SK-N-SH treated with all-trans-retinoic acid at 6 μM for 48 hours (cell line): ENCODE measurements around the gene PPP1R10.

Experiments used
- ARNTL ChIP-seq: fragments of 450-650 bp; formaldehyde crosslinking; IDR thresholded peaks from 2 replicates; pipeline ENCODE4 v1.5.0; 2020; ENCODE audit warnings: low read depth, mild to moderate bottlenecking, moderate library complexity, borderline replicate concordance
- CSDC2 ChIP-seq: fragments of 250-450 bp; sonication (Bioruptor Pico); IDR thresholded peaks from 2 replicates; pipeline ENCODE4 v1.5.0; 2020; ENCODE audit warnings: mild to moderate bottlenecking, moderate library complexity
- CSRNP3 ChIP-seq: fragments of 250-450 bp; sonication (Bioruptor Pico); IDR thresholded peaks from 2 replicates; pipeline ENCODE4 v1.5.1; 2021; ENCODE audit warnings: mild to moderate bottlenecking, moderate library complexity
- GLIS3 ChIP-seq: fragments of 250-450 bp; sonication (Bioruptor Pico); IDR thresholded peaks from 2 replicates; pipeline ENCODE4 v1.5.0; 2020; ENCODE audit warnings: mild to moderate bottlenecking, moderate library complexity
- ISL1 ChIP-seq: fragments of 250-450 bp; sonication (Bioruptor Pico); IDR thresholded peaks from 2 replicates; pipeline ENCODE4 v2.1.2; 2022; ENCODE audit warnings: mild to moderate bottlenecking, moderate library complexity
- OSR1 ChIP-seq: fragments of 250-450 bp; sonication (Bioruptor Pico); IDR thresholded peaks from 2 replicates; pipeline ENCODE4 v1.8.0; 2022; ENCODE audit warnings: moderate library complexity, mild to moderate bottlenecking, inconsistent platforms
- PATZ1 ChIP-seq: fragments of 250-450 bp; sonication (Bioruptor Pico); IDR thresholded peaks from 2 replicates; pipeline ENCODE4 v1.8.0; 2020; ENCODE audit warnings: mild to moderate bottlenecking, moderate library complexity, borderline replicate concordance
- PPARA ChIP-seq: fragments of 250-450 bp; sonication (Bioruptor Pico); IDR thresholded peaks from 2 replicates; pipeline ENCODE4 v1.5.0; 2020; ENCODE audit warnings: mild to moderate bottlenecking, borderline replicate concordance
- TOX ChIP-seq: fragments of 250-450 bp; sonication (Bioruptor Pico); IDR thresholded peaks from 2 replicates; pipeline ENCODE4 v1.8.0; 2021; ENCODE audit warnings: mild to moderate bottlenecking, moderate library complexity, borderline replicate concordance
- ZFP3 ChIP-seq: fragments of 250-450 bp; sonication (Bioruptor Pico); IDR thresholded peaks from 2 replicates; pipeline ENCODE4 v1.5.0; 2020; ENCODE audit warnings: mild to moderate bottlenecking, moderate library complexity
- ZFP30 ChIP-seq: fragments of 450-650 bp; formaldehyde crosslinking; IDR thresholded peaks from 2 replicates; pipeline ENCODE4 v1.5.0; 2022; ENCODE audit warnings: mild to moderate bottlenecking, moderate library complexity
- ZNF565 ChIP-seq: fragments of 450-650 bp; formaldehyde crosslinking; conservative IDR thresholded peaks from 2 replicates; pipeline ENCODE4 v1.5.0; 2020; ENCODE audit warnings: low read depth, mild to moderate bottlenecking, moderate library complexity
- ZNF8 ChIP-seq: fragments of 450-650 bp; formaldehyde crosslinking; IDR thresholded peaks from 2 replicates; pipeline ENCODE4 v1.5.0; 2020; ENCODE audit warnings: mild to moderate bottlenecking, moderate library complexity

GRCh38 chr6:30583921-30584320 lies 33.1 kb downstream of the PPP1R10 start:
- TF ChIP-seq CSDC2 (no peak), TOX (CRISPR knock-in tag) (no peak), PATZ1 (no peak), GLIS3 (CRISPR knock-in tag) (no peak), ZFP3 (CRISPR knock-in tag) (no peak), OSR1 (no peak), ISL1 (no peak), ARNTL (CRISPR knock-in tag) (no peak), ZNF565 (CRISPR knock-in tag) (no peak), ZNF8 (CRISPR knock-in tag) (no peak), ZFP30 (CRISPR knock-in tag) (no peak), CSRNP3 (CRISPR knock-in tag) (no peak), PPARA (no peak)
